GM19468 (cell line): ENCODE results near the gene EPM2A.

Experiments
- ATAC-seq: cut with Tn5 transposase; IDR thresholded peaks from one replicate; pipeline ENCODE4 v1.9.1; 2021; ENCODE audit warnings: mild to moderate bottlenecking, moderate library complexity, moderate number of reproducible peaks; ENCODE audit not compliant: unreplicated experiment; ENCODE audit errors: extremely low read depth

The EPM2A gene

DNA sequence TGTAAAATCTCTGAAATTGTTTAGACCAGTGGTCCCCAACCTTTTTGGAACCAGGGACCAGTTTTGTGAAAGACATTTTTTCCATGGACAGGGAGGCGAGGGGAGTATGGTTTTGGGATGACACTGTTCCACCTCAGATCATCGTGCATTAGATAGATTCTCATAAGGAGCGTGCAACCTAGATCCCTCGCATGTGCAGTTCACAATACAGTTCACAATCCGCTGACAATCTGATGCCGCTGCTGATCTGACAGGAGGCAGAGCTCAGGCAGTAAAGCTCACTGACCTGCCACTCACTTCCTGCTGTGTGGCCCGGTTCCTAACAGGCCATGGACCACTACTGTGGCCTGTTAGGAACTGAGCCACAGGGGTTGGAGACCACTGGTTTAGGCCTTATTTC, 115.2 kb downstream of the EPM2A start:
- ATAC-seq = no peak

DNA sequence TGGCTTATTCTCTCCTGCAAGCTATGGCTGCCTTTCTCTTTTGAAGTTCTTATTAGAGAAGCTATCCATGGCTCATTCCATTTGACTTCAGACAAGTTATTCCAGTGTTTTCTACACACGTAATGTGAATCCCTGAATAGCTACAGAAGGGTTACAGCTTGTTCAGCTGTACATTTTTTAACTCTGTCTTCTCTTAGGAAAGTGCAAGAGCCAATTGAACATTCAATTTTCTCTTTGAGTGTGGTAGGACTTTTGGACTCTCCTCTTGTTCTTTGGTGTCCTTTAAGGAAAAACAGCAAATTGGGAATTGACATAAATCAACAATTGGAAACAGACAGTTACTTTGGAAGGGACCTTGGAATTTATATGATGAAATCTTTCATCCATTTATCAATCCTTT, 125.8 kb downstream of the EPM2A start:
- ATAC-seq = no peak

DNA sequence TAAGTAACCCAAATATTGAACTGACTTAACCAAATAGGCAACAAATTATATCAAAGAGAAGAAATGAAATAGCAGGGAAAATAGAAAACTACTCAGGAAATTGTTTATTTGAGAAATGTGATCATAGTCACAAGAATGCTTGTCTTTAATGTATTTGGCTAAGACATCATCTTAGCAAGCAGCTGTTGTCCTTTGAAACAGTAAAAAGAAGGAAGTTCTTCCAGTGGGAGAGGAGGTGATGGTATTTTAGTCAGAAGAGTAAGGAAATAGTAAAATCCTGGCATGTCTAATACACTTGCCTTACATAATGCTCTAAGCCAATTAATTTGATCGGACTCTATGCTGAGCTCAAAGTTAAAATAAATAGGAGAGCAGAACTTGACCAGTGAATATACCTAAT, 126.5 kb downstream of the EPM2A start:
- no peak for ATAC-seq

DNA sequence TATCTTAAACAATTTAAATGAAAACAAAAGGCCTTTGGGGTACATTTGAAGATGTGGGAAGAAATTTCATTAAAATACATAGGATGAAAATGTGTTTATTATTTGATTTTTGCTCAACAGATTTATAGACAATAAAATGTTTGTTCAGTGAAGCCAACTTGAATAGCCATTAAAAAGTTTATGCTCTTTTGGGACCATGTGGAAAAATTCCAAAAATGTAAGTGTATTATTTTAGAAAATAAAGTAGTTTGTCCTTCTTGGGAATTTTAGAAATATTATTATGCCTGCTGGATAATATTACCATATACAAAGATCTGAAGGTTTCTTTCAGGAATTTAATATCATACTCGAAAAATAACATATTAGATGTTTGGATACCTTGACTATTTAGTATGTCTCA, 131.3 kb downstream of the EPM2A start:
- ATAC-seq = no peak

DNA sequence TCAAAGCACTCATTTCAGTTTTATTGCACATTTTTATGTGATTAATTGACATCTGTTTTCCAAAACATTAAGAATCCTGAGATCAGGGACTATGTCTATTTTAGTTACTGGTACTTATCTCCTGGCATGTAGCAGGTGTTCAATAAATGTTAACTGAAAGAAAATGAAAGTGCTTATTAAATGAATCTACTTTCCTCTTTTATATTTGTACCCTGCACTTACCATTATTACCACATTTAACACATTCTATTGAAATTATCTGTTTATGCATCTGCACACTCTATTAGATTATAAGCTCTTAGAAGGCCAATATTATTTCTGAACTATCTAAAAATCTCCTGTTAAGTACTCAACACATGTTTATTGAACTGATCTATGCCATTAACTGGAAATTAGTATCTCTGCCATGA, 131.9 kb downstream of the EPM2A start:
- no peak for ATAC-seq

DNA sequence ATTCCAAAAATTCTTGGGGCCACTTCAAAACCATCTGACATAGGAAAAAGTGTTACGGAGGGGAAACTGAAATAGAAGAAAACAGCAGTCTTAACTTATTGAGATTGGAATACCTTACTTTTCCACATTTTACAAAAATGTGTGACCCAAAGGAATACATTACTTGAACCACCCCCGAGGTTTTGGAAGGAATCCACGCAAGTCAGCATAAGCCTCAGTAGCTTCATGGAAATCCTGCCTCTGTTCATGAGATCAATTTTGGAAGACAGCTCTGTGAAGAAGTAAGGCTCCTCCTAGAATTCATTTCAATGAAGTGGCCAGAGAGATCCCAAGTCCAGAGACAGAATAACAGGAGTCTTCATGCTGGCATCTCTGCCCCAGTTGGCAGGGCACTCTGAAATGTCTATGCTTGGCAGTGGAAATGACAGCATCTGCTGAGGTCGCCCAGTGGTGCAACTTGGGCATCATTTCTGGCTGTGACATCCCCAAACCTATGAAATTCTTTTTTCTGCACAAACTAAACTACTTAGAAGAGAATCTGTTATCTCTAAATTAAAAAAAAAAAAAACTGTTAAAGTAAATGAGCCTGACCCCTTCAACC, 132.5 kb downstream of the EPM2A start:
- ATAC-seq = no peak

DNA sequence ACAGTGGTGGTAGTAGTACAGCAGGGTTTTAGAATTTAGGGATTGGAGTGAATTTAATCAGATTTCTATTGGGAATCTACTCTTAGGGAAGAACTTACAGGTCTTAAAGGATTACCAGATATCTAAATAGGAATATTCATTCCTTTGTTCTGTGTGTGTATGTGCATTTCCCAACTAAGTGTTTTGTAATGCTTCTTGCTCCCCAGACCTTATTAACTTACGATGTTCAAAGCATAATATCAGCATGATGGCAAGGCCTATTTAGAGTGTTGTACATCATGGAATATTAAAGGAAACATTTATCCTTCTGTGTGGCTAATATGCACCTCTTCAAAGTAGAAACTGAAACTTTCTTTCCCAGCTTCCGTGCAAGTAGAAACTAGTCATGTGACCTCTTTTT, 133.9 kb downstream of the EPM2A start:
- ATAC-seq = no peak

DNA sequence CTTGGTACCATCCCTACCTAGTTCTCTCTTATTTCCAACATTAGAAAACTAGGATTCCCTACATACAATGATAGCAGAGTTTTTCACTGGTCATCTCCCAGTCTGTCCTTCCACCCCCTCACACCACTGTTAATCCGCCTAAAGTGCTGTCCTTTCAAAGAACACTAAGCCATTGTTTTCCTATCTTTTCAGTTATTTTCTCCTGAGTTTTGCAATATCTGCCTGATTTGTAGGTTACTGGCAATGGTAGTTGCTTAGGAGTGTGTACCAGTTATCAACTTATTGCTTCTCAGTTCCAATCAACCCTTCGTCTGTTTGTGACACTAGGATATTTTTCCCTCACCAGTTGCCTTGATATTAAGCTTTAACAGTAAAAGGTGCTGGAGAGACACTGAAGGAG, 135.0 kb downstream of the EPM2A start:
- no peak for ATAC-seq

DNA sequence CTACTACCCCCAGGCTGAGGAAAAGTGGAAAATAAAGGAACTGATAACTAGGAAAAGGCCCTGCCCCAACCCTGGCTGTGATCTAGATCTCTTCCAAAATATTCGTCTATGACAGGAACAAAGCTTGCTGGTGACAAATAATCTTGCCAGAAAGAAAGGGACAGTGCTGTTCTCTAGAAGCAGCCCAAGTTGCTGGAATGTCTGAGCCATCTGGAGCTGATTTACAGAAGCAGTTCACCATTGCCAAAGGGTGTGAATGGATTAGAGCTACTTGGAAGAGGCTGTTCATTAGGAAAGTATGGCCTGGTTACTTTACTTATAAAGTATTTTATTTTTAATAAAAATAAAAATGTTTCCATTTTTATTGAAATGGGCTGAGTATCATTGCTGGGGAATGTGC, 146.3 kb downstream of the EPM2A start:
- ATAC-seq = no peak

DNA sequence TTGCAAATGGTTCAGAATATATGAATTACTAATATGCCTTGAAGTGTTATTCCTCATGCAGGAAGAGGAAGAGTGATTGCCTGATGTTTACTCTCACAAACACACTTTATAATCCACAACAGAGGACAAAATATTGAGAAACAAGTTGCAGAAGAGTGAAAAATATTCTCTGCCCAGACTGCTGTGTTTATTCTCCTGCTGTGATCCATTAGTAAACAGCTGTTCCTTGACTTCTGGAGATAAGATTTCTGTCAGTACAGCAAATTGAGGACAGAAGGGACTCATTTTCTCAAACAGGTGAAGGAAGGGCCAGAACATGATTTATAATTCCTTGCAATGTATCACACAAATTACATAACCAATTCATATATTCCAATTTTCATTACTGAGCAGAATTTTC, 148.0 kb downstream of the EPM2A start:
- ATAC-seq = no peak

DNA sequence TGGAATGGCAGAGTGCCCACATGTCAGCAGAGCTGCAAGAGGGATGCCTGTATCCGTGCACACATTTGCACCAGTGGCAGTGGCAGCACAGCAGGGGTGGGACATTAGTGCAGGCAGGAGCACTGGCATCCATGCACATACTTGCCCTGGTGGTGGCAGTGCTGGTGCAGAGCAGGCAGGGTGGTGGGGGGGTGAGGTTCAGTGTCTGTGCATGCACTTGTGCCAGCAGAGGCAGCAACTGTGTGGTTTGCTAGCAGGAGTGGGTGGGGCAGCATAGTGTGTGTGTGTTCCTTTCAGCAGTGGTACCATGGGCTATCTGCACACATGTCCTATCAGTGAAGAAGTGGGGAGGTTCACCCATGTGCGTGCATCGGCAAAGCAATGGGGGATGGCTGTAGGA, 151.6 kb downstream of the EPM2A start:
- ATAC-seq = no peak
